NT2/D1 (cell line): Measurements from ENCODE around the gene ASB9.

Experiments used
- DNase-seq: peaks from one replicate; pipeline ENCODE4 v3.0.0-alpha.2; 2011; ENCODE audit warnings: low read depth, low spot score
- H3K27me3 ChIP-seq: 2 replicates; pipeline ENCODE4 v1.6.0; 2011; ENCODE audit warnings: mild to moderate bottlenecking; ENCODE audit not compliant: insufficient read length, insufficient read depth
- H3K36me3 ChIP-seq: 2 replicates; pipeline ENCODE4 v1.6.1; 2011; ENCODE audit warnings: mild to moderate bottlenecking, low read length, mixed read lengths; ENCODE audit not compliant: insufficient read depth, insufficient read length
- H3K4me1 ChIP-seq: 2 replicates; pipeline ENCODE4 v1.5.1; 2011; ENCODE audit not compliant: insufficient read depth, insufficient read length
- H3K4me3 ChIP-seq: 2 replicates; pipeline ENCODE4 v1.5.1; 2011; ENCODE audit warnings: low read depth; ENCODE audit not compliant: insufficient read length
- H3K9ac ChIP-seq: 2 replicates; pipeline ENCODE4 v1.6.0; 2011; ENCODE audit warnings: low read depth; ENCODE audit not compliant: insufficient read length
- H3K9me3 ChIP-seq: 2 replicates; pipeline ENCODE4 v1.5.1; 2011; ENCODE audit warnings: mild to moderate bottlenecking, low read length; ENCODE audit not compliant: insufficient read depth
- SUZ12 ChIP-seq: IDR thresholded peaks from 2 replicates; pipeline ENCODE4 v1.6.1; 2011; ENCODE audit not compliant: insufficient read length, insufficient read depth; ENCODE audit errors: extremely low read depth
- YY1 ChIP-seq: IDR thresholded peaks from 2 replicates; pipeline ENCODE4 v1.6.1; 2011; ENCODE audit not compliant: insufficient read length, insufficient read depth
- ZNF274 ChIP-seq: IDR thresholded peaks from 2 replicates; pipeline ENCODE4 v1.6.1; 2011; ENCODE audit warnings: mild to moderate bottlenecking, low read depth, low read length

The ASB9 gene

GRCh38 chrX:15301924-15302323, 32.0 kb upstream of the ASB9 start:
- H3K9ac ChIP-seq: no peak overlapping the region
- no peak overlapping the region for H3K4me3 ChIP-seq
- H3K9me3 ChIP-seq: no peaks in the 10 kb centered on the region
- H3K4me1 ChIP-seq: no peaks in the 10 kb centered on the region
- H3K36me3 ChIP-seq: no peaks in the 10 kb centered on the region
- no peak for DNase-seq
- H3K27me3 ChIP-seq: peaks cover 5% of the 10 kb centered on the region
- TF ChIP-seq ZNF274: no peak
- no peak for TF ChIP-seq SUZ12
- no peak for TF ChIP-seq YY1

DNA sequence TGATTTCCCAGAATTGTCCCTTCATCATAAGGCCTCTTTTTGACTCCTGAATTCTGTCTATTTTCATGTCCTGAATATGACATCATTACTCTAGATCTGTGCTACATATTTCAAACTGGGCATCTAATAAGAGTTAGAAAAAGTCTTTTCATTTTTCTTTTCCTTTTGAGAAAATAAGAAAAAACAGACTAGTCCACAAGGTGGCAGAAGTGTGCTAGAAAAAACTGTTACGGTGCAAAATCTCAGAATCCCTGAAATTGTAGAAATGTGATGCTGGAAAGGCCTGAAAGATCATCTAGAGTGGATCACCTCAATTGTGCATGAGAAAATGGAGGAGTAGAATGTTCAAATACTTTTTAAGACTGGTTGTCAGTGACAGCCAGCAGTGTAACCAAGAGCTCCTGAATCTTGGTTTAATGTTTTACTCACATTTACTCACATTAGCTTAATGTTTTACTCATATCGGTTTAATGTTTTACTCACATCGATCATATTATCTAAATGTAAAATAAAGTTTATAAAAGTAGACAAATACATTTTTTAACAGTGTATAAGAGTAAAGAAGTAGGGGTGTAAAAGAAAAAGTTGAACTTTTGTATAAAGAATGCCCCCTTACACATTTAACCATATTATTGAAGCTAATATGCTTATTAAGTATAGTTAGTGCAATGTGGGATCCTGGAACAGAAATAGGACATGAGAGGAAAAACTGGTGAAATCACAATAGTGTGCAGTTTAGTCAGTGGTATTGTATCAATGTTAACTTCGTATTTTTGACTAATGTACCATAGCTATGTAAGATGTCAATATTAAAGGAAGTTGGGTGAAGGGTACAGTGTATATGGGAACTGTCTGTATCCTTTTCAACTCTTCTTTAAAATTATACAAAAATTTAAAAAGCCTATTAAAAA, 30.3 kb upstream of the ASB9 start:
- no peaks in the 10 kb centered on the region for H3K4me1 ChIP-seq
- no peak for DNase-seq
- H3K4me3 ChIP-seq: no peak overlapping the region
- H3K27me3 ChIP-seq: peaks cover 5% of the 10 kb centered on the region
- no peaks in the 10 kb centered on the region for H3K9me3 ChIP-seq
- no peaks in the 10 kb centered on the region for H3K36me3 ChIP-seq
- no peak for TF ChIP-seq ZNF274
- TF ChIP-seq SUZ12: no peak
- TF ChIP-seq YY1: no peak
- H3K9ac ChIP-seq: no peak overlapping the region

DNA sequence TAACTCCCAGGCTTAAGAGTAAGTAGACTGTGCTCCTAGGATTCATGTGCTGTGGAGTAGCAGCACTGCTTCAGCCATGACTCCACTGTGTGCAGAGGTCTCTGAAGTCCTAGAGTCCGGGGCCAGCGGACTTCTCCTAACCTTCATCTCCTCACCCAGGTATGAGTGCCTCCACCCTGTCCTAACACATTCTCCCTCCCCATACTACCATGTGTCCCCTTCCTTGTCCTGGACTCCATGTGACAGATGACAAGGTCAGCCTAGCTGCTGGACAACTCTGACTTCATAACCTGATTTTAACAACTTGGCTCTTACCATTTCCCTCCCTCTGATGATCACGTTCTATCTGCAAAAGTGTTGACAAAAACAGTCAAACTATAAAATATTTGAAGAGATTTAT, 28.9 kb upstream of the ASB9 start:
- DNase-seq: no peak
- Histone ChIP-seq H3K4me1 (no peaks in the 10 kb centered on the region), H3K4me3 (no peak overlapping the region), H3K9me3 (no peaks in the 10 kb centered on the region), H3K36me3 (no peaks in the 10 kb centered on the region), H3K27me3 (peaks cover 5% of the 10 kb centered on the region), H3K9ac (no peak overlapping the region)
- TF ChIP-seq ZNF274: no peak
- no peak for TF ChIP-seq YY1
- no peak for TF ChIP-seq SUZ12

- no peak for TF ChIP-seq ZNF274
- TF ChIP-seq SUZ12: no peak
- no peak for TF ChIP-seq YY1
- H3K9me3 ChIP-seq: no peaks in the 10 kb centered on the region
- peaks cover 5% of the 10 kb centered on the region for H3K27me3 ChIP-seq
- no peak overlapping the region for H3K4me3 ChIP-seq
- no peaks in the 10 kb centered on the region for H3K36me3 ChIP-seq
- H3K4me1 ChIP-seq: no peaks in the 10 kb centered on the region
- no peak for DNase-seq
- H3K9ac ChIP-seq: no peak overlapping the region
Measured at GRCh38 chrX:15298201-15298600, 28.3 kb upstream of the ASB9 start.

GRCh38 chrX:15293451-15293850, 23.6 kb upstream of the ASB9 start:
- TF ChIP-seq YY1: no peak
- no peak for TF ChIP-seq ZNF274
- no peak for TF ChIP-seq SUZ12
- Histone ChIP-seq H3K9ac (no peak overlapping the region), H3K9me3 (no peaks in the 10 kb centered on the region), H3K36me3 (no peaks in the 10 kb centered on the region), H3K4me3 (no peak overlapping the region), H3K4me1 (no peaks in the 10 kb centered on the region), H3K27me3 (no peaks in the 10 kb centered on the region)
- no peak for DNase-seq

DNA sequence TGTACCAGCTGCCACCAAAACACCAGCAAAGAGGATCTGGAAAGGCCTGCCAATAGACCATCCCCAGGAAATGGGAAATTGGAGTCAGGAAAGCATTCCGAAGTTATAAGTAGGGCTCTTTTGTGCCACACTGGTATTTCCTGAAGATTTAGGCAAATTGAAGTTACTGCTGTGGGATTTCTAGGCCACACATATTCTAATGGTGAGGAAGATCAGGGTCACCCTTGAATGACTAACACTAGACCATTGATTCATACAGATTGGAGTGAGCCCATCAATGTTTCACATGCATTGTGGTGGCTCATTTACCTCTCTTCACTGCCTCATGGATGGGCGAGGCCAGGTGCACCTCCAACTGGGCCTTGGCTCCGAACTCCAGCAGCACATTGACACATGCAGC, 23.0 kb upstream of the ASB9 start:
- TF ChIP-seq YY1: no peak
- no peak for TF ChIP-seq SUZ12
- no peak for TF ChIP-seq ZNF274
- no peaks in the 10 kb centered on the region for H3K9me3 ChIP-seq
- no peak for DNase-seq
- no peak overlapping the region for H3K9ac ChIP-seq
- H3K4me3 ChIP-seq: no peak overlapping the region
- no peaks in the 10 kb centered on the region for H3K4me1 ChIP-seq
- H3K36me3 ChIP-seq: no peaks in the 10 kb centered on the region
- no peaks in the 10 kb centered on the region for H3K27me3 ChIP-seq

DNA sequence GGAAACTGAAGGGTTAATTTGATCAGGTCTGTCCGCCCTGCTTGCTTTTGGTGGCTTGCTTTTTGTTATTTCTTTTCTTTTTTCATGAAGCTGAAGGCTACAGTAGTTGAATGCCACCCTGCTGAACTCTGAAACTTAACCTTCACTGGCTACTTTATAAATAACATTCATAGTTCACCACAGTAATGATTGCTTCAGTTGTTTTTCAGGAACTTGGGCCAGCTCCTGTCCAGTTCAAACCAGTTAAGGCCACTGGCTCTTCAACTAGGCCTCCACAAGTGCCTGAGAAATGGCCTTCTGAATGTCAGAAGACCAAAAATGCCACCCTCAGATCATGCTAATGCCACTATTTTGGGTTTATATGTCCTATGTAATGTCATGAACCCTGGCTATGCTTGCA, 7.7 kb upstream of the ASB9 start:
- Histone ChIP-seq H3K36me3 (no peaks in the 10 kb centered on the region), H3K4me3 (no peak overlapping the region), H3K9ac (no peak overlapping the region), H3K4me1 (no peaks in the 10 kb centered on the region), H3K27me3 (no peaks in the 10 kb centered on the region), H3K9me3 (peaks cover 7% of the 10 kb centered on the region; the same call in 1 of the 2 replicates)
- no peak for TF ChIP-seq SUZ12
- no peak for TF ChIP-seq YY1
- TF ChIP-seq ZNF274: no peak
- DNase-seq: no peak
